ENCODE results near the gene TAGLN.

GRCh38 chr11:117219455-117219854 is 20.3 kb downstream of the TAGLN start:
- TF ChIP-seq, protein P1, sequence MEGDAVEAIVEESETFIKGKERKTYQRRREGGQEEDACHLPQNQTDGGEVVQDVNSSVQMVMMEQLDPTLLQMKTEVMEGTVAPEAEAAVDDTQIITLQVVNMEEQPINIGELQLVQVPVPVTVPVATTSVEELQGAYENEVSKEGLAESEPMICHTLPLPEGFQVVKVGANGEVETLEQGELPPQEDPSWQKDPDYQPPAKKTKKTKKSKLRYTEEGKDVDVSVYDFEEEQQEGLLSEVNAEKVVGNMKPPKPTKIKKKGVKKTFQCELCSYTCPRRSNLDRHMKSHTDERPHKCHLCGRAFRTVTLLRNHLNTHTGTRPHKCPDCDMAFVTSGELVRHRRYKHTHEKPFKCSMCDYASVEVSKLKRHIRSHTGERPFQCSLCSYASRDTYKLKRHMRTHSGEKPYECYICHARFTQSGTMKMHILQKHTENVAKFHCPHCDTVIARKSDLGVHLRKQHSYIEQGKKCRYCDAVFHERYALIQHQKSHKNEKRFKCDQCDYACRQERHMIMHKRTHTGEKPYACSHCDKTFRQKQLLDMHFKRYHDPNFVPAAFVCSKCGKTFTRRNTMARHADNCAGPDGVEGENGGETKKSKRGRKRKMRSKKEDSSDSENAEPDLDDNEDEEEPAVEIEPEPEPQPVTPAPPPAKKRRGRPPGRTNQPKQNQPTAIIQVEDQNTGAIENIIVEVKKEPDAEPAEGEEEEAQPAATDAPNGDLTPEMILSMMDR (conservative IDR thresholded peaks at IDR 0.05; ENCODE audit: low read length), result no peak
- TF ChIP-seq EZH2phosphoT487 (IDR thresholded peaks at IDR 0.05; ENCODE audit: borderline replicate concordance), result no peak
